Measurements from ENCODE around the gene TMEM106A. TPM values are rescaled to one million over a fixed set of nuclear protein-coding genes. Genes with fewer than 3 reads are reported as not detected.
A peak's percentile ranks its signal among the peaks of the same experiment; 100 is the strongest.
"Not testable (repeated sequence)": the region's sequence is repeated elsewhere in the genome, so short reads cannot be mapped to it uniquely, and the experiment has no call there.

Gene TMEM106A, protein sequence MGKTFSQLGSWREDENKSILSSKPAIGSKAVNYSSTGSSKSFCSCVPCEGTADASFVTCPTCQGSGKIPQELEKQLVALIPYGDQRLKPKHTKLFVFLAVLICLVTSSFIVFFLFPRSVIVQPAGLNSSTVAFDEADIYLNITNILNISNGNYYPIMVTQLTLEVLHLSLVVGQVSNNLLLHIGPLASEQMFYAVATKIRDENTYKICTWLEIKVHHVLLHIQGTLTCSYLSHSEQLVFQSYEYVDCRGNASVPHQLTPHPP
- 1 to 10 TPM; 2.6 to 6.9 TPM for total RNA-seq
- 1 to 10 TPM; 2.3 to 5.9 TPM for polyA plus RNA-seq (ENCODE audit: insufficient read length in 2 of 2)
- long read RNA-seq, donor 1, result 0 reads
- long read RNA-seq, donor 2, result 0 reads
- long read RNA-seq, donor 3, result 0 reads
- long read RNA-seq, donor 4, partial matches to known transcripts, result 0 of 1 reads
- long read RNA-seq, donor 4, other reads (novel, unspliced or antisense), result 0 of 1 reads

DNA sequence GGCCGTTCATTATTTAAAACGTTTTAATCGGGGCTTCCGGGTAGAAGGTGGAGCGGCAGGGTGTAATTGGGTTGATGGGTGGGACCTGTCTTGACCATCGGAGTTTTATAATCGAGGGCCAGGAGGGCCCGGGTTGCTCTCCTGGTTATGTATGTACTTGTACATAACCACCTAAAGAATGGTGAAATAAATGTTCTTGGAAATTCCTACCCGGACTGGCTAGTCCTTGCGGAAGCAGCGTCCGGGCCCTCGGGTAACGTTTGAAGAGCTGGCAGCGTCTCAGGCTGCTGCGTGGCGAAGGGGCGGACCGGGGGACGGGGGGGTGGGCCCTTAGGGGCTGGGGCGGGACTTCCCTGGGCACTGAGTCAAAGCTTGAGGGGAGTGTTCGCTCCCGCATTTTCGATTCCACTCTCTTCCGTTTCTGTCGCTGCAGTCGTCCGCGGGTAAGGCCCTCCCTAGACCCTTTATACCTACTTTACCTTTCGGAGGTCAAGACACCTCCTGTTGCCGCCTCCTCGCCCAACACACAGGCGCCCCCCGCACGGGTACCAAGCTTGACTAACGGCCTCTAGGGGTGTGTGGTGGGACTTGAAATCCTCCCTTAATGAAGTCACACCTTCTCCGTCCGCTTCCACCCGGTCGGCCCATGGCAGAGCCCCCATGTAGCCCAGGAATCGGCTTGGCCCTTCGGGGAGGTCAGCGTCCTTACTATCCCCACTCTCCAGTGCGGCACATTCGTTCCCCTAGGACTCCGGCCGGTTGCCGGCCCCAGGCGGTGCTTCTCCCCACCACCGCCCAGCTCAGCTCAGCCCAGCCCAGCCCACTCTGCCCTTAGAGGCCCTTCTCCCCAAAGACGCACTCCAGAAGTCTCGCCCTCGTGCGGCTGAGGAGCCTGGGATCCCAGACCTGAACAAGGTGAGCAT, at the start of gene TMEM106A:
Gene TMEM106A, plus strand, starts transcription at position 396 of the 923 bp plus-strand sequence. CDS start 1,167 bp downstream, outside the sequence.
- Histone ChIP-seq H3K4me1 (ENCODE audit: control insufficient read depth, insufficient read depth, low read length) (peaks cover 12% of the 10 kb centered on the region), H3K4me3 (ENCODE audit: low read depth, low read length) (peak within 1 kb of the TSS; percentile 81), H3K27ac (ENCODE audit: low read depth, low read length) (peak within 1 kb of the TSS; percentile 86), H3K36me3 (ENCODE audit: control insufficient read depth, insufficient read depth, low read length) (peaks cover 34% of the 10 kb centered on the region), H3K27me3 (ENCODE audit: control insufficient read depth, insufficient read depth, low read length) (no peaks in the 10 kb centered on the region), H3K9me3 (ENCODE audit: control insufficient read depth, insufficient read depth, low read length) (no peaks in the 10 kb centered on the region)
- 13% methylated on average over 29 of the region's 54 CpGs for WGBS (ENCODE audit: insufficient coverage)
- DNase-seq (ENCODE audit: low read depth in 4 of 6, low spot score in 6 of 6), result peak; percentile 15 to 85 (median 48)

- not testable (repeated sequence) for H3K27ac ChIP-seq (ENCODE audit: low read depth, low read length); H3K27me3 ChIP-seq (ENCODE audit: control insufficient read depth, insufficient read depth, low read length); DNase-seq (ENCODE audit: low read depth in 4 of 6, low spot score in 6 of 6); H3K36me3 ChIP-seq (ENCODE audit: control insufficient read depth, insufficient read depth, low read length); H3K4me3 ChIP-seq (ENCODE audit: low read depth, low read length); H3K9me3 ChIP-seq (ENCODE audit: control insufficient read depth, insufficient read depth, low read length)
- peaks cover 19% of the 10 kb centered on the region for H3K4me1 ChIP-seq (ENCODE audit: control insufficient read depth, insufficient read depth, low read length)
Observed at GRCh38 chr17:43165971-43166370, 45.7 kb upstream of the TMEM106A start.

- 3% methylated on average over 29 of the region's 29 CpGs for WGBS (ENCODE audit: insufficient coverage)
- Histone ChIP-seq H3K4me1 (ENCODE audit: control insufficient read depth, insufficient read depth, low read length) (peaks cover 31% of the 10 kb centered on the region), H3K4me3 (ENCODE audit: low read depth, low read length) (peak overlapping the region; percentile 70), H3K9me3 (ENCODE audit: control insufficient read depth, insufficient read depth, low read length) (no peaks in the 10 kb centered on the region), H3K36me3 (ENCODE audit: control insufficient read depth, insufficient read depth, low read length) (peaks cover 11% of the 10 kb centered on the region), H3K27me3 (ENCODE audit: control insufficient read depth, insufficient read depth, low read length) (no peaks in the 10 kb centered on the region), H3K27ac (ENCODE audit: low read depth, low read length) (peak overlapping the region; percentile 98)
- DNase-seq (ENCODE audit: low read depth in 4 of 6, low spot score in 6 of 6), result peak in 1 of 6 donors; percentile 7
Observed at GRCh38 chr17:43169561-43170139, 42.0 kb upstream of the TMEM106A start.

GRCh38 chr17:43170140-43170765, 41.4 kb upstream of the TMEM106A start:
- Histone ChIP-seq H3K4me3 (ENCODE audit: low read depth, low read length) (peak overlapping the region; percentile 70), H3K4me1 (ENCODE audit: control insufficient read depth, insufficient read depth, low read length) (peaks cover 31% of the 10 kb centered on the region), H3K36me3 (ENCODE audit: control insufficient read depth, insufficient read depth, low read length) (peaks cover 11% of the 10 kb centered on the region), H3K9me3 (ENCODE audit: control insufficient read depth, insufficient read depth, low read length) (no peaks in the 10 kb centered on the region), H3K27me3 (ENCODE audit: control insufficient read depth, insufficient read depth, low read length) (no peaks in the 10 kb centered on the region), H3K27ac (ENCODE audit: low read depth, low read length) (peak overlapping the region; percentile 98)
- peak; percentile 82 to 98 (median 92) for DNase-seq (ENCODE audit: low read depth in 4 of 6, low spot score in 6 of 6)
- WGBS (ENCODE audit: insufficient coverage), result 0% methylated on average over 22 of the region's 27 CpGs

DNA sequence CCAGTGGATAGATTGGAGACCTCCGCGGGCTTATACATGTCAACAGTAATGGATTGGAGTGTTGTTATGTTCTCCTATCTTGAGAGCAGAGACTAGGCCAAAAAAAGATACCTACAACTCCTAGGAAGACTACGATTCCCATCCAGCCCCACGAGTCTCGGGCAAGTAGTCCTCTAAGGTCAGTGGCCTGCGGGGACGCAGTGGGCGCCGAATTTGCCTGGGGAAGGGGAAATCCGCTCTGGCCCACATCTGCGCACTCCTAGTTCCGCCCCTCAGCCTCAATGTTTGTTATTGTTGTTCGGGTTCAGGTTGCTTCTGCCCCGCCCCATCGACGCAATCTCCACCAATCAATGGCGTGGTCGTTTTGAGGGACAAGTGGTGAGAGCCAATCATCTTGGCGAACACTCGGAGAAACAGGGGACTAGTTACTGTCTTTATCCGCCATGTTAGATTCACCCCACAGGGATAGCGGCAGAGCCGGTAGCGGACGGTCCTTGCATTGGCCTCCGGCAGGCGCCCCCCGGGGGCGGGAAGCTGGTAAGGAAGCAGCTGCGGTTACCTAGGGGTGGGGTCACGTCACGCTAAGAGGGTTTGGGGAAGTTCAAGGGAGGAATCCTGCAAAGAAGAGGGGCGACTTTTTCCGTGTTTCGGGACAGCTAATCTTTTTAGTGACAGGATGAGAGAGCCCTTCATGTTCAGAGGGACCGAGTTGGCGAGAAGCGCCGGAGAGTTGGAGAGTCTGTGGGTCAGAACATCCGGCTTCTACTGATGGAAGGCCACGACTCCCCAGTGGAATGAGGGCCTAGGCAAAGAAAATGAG, 40.7 kb upstream of the TMEM106A start, which contains the start of gene NBR1:
Gene NBR1, plus strand, starts transcription at position 449 of the 820 bp plus-strand sequence. CDS start 4,586 bp downstream, outside the sequence.
- Histone ChIP-seq H3K27ac (ENCODE audit: low read depth, low read length) (peak within 1 kb of the TSS; percentile 98), H3K36me3 (ENCODE audit: control insufficient read depth, insufficient read depth, low read length) (peaks cover 11% of the 10 kb centered on the region), H3K9me3 (ENCODE audit: control insufficient read depth, insufficient read depth, low read length) (no peaks in the 10 kb centered on the region), H3K4me1 (ENCODE audit: control insufficient read depth, insufficient read depth, low read length) (peaks cover 31% of the 10 kb centered on the region), H3K27me3 (ENCODE audit: control insufficient read depth, insufficient read depth, low read length) (no peaks in the 10 kb centered on the region), H3K4me3 (ENCODE audit: low read depth, low read length) (peak within 1 kb of the TSS; percentile 70)
- DNase-seq (ENCODE audit: low read depth in 4 of 6, low spot score in 6 of 6), result peak; percentile 98 to 100 (median 99)
- under 1% methylated on average over 33 of the region's 41 CpGs for WGBS (ENCODE audit: insufficient coverage)

GRCh38 chr17:43171586-43172487, 39.8 kb upstream of the TMEM106A start:
- Histone ChIP-seq H3K4me3 (ENCODE audit: low read depth, low read length) (peak overlapping the region; percentile 70), H3K27ac (ENCODE audit: low read depth, low read length) (peak overlapping the region; percentile 98), H3K4me1 (ENCODE audit: control insufficient read depth, insufficient read depth, low read length) (peaks cover 31% of the 10 kb centered on the region), H3K27me3 (ENCODE audit: control insufficient read depth, insufficient read depth, low read length) (no peaks in the 10 kb centered on the region), H3K36me3 (ENCODE audit: control insufficient read depth, insufficient read depth, low read length) (peaks cover 8% of the 10 kb centered on the region), H3K9me3 (ENCODE audit: control insufficient read depth, insufficient read depth, low read length) (no peaks in the 10 kb centered on the region)
- 35% methylated on average over 9 of the region's 12 CpGs for WGBS (ENCODE audit: insufficient coverage)
- DNase-seq (ENCODE audit: low read depth in 4 of 6, low spot score in 6 of 6), result peak in 4 of 6 donors; percentile 15 to 76 (median 47)

- no peak for DNase-seq (ENCODE audit: low read depth in 4 of 6, low spot score in 6 of 6)
- peaks cover 12% of the 10 kb centered on the region for H3K4me1 ChIP-seq (ENCODE audit: control insufficient read depth, insufficient read depth, low read length)
- H3K9me3 ChIP-seq (ENCODE audit: control insufficient read depth, insufficient read depth, low read length), result no peaks in the 10 kb centered on the region
- H3K4me3 ChIP-seq (ENCODE audit: low read depth, low read length), result no peak overlapping the region
- 100% methylated on average over 1 of the region's 4 CpGs for WGBS (ENCODE audit: insufficient coverage)
- peaks cover 17% of the 10 kb centered on the region for H3K36me3 ChIP-seq (ENCODE audit: control insufficient read depth, insufficient read depth, low read length)
- H3K27ac ChIP-seq (ENCODE audit: low read depth, low read length), result peak overlapping the region; percentile 1
- no peaks in the 10 kb centered on the region for H3K27me3 ChIP-seq (ENCODE audit: control insufficient read depth, insufficient read depth, low read length)
Observed at GRCh38 chr17:43175213-43176118, 36.2 kb upstream of the TMEM106A start.
